NCI-H128 (cell line): ENCODE measurements around the gene POLG.

Source experiments
- DNase-seq: peaks from one replicate; lab custom pipeline; 2025; ENCODE audit not compliant: unreplicated experiment; lab: John Stamatoyannopoulos, UW

Gene POLG

DNA sequence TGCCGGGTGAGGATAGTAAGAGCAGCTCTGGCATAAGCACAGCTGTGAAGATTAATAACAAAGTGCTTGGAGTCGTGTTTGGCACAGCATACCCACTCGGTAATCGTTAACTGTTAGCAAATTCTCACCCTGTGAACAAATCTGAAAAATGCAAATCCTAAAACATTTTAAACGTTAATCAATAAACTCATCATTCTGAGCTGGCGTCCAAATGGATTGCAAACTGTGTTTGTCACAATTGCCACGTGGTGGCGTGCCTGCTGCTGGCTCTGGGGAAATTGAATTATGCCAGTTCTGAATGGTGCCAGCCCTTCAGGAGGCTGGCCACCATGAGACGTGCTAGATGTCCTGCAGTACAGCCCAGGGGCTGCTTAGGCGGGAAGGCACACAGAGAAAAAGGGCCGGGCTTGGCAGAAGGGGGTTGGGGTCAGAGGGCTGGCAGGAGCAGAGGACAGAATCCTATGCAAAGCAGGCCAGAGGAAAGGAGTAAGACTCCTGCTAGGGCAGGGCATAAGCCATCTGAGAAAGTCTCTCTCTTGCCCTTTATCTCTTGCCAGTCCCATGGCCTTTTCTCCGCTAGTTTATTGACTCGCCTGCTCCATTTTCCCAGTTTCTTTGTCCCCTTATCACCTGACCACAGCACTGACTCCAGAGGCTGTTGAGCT, 22.1 kb upstream of the POLG start:
- peak; percentile 38 for DNase-seq

DNA sequence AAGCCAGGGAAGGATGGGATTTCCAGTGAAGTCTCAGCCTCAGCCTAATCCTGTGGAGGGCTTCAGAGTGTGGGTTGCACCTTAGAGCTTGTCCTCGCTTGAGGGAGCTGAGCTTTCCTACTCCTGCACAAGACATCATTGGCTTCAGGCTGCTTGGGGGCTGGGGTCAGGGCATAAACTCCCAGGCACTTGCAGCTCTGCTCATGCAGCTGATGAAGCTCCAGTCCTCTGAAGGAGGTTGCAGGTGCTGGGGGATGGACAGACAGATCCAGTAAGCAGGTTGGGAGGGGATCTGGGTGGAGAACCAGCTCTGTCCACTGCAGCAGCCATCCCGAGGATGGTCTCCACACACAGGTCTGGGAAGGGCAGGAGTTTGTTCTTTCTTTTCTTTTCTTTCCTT, 19.4 kb upstream of the POLG start:
- no peak for DNase-seq

DNA sequence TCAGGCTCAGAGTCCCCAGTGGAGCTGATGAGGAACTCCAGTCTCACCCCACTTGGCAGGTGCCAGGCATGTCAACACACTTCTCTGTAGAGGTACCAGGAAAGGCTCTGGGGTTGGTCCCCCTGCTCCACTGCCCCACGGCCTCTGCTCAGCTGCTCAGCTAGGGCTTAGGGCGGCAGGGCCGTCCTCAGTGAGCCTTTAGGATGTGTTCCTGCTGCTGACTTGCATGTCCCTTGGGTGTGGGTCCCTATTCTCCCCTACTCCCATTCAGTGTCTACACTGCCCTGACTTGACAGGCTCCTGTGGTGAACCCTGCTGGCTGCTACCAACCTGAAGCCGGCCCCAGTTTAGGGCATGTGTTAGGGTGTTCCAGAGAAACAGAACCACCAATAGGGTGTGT, 17.9 kb upstream of the POLG start:
- no peak for DNase-seq

DNA sequence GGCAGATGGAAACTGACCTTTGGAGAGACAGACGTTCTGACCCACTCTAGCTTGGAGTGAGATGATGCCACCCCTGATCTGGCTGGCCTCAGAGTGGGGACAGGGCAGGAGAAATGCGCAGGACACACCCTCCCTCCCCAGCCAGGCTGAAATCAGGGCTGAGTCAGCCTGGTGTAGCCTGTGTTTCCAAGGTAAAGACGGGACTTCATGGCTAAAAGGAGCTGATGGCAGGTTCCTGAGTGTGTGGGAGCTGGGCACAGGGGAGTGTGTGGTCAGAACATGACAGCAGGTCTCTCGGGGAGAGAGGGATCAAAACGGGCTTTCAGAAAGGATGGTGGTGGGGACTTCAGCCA, 14.6 kb upstream of the POLG start:
- no peak for DNase-seq

DNA sequence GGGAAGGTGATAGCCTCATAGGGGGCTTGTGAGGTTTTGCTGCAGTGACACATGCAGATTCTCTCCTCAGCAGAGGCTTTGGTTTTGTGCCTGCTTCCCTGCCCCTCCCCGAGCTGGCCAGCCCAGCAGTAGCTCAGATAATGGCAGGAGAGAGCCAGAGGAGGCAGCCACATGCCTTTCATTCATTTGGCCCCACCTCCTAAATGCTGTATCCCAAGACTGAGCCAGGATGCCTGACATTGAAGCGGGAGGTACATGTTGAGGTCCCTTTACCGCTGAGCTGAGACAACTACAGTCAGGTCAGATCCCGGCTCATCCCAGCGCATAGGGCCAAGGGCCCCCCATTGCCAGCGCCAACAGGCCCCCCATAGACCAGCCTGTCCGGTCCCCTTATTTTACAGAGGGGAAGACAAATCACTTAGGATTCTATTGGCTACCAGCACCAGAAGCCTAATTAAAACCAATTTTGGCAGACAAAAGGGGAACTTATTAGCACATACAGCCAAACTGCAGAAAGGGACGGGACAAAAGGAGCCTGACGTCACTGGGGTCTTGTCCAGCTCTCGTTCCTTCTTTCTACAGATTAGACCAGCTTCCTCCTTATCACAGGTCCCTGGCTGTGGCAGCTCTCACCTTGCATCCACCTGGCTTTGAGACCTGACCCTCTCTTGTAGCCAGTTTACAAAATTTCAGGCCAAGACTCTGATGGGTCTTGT, 12.1 kb upstream of the POLG start:
- no peak for DNase-seq

DNA sequence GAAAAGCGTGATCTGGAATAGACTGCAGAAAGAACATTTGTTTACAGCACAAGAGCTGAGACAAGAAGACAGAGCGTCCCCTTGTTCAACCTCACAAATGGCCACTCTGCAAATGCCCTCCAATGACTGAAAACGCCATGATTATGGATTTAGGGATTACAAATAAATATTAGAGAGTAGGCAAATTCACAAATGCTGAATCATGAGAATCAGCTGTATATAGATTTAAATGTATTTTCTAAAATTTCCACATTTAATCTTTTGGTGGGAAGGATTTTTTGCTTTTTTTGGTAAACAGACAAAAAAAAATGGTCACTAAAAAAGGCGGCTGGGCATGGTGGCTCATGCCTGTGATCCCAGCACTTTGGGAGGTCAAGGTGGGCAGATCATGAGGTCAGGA, 10.6 kb upstream of the POLG start:
- DNase-seq, result no peak

DNA sequence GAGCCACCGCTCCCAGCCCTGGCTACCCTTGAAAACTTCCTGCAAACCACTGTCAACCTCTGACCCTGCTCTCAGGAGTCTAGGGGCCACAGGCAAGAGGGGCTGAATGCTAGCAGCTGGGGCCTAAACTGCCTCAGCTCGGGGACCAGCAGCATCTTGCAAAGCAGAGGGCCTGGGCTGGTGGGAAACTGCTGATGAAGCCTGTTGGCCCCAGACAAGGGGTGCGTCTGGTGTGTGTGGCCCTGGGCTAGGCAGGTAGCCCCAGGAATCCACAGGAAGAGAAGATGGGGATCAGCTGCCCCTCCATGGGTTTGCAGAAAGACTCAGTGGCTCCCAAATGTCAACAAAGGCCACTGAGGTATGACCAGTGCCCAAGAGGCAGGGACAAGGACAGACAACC, 8.2 kb upstream of the POLG start:
- DNase-seq, result no peak

DNA sequence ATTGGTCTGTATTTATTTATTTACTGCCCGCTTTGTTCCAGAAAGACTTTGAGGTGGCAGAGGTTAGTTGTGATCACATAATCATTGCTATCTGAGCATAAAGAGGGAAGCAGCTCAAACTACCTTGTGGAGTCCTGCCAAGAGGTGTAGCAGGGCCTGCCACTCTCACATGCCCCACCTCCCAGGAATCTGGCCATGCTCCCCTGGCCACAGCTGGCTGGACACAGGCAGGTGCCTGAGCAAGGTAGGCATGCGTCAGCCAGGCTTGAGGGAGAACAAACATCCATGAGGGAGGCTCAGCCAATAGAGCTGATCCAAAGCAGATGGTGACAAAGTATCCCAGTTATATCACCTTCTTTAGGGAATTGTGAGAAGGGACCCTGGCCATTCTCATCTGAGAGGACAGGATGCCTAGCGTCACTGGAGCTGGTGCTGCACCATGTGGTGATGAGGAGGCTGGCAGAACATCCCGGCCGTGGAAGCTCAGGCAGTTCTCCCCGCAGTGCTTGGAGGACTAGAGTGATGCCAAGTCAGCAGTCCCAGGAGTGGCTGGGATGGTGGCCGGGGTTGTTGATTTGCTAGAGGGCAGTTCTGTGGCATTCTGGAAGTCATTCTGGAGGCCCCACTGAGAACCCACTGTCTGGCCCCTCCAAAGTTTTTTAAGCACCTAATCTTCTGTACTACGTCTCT, 6.8 kb upstream of the POLG start:
- DNase-seq, result no peak

DNA sequence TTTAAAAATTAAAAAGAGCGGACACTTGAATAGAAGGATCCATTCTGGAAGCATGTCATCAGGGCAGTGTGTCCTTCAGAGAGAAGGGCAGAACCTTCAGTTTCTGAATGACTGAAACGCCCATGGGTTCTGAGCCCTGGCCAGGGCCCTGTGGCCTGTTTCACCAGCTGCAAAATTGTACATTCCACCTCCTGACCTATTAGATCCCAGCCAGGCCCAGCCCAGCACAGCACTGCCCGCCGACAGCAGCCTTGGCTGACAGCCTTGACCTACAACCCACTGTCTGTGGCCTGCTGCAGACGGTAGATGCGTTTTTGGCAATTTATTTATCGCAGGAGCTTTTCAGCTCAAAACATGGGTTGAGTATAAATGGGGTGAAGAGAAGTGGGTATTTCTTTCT, 5.9 kb upstream of the POLG start:
- DNase-seq, result no peak

DNA sequence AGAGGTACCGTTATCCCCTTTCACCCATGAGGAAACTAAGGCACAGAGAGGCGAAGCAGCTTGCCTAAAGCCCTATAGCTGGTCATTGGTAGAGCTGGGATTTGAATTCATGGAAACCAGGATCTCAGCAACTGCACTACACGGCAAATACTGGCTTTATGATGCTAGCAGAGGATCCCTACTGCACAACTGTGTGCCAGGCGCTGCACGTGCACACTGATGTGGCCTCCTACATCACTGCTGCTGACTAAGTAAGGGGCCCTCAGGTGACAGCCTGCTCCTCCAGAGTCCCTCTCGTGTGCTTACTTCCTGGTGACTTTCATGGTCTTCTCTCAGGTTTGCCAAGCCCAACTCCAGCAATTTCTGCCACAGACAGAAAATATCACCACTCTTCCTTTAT, 3.4 kb upstream of the POLG start:
- DNase-seq, result no peak

DNA sequence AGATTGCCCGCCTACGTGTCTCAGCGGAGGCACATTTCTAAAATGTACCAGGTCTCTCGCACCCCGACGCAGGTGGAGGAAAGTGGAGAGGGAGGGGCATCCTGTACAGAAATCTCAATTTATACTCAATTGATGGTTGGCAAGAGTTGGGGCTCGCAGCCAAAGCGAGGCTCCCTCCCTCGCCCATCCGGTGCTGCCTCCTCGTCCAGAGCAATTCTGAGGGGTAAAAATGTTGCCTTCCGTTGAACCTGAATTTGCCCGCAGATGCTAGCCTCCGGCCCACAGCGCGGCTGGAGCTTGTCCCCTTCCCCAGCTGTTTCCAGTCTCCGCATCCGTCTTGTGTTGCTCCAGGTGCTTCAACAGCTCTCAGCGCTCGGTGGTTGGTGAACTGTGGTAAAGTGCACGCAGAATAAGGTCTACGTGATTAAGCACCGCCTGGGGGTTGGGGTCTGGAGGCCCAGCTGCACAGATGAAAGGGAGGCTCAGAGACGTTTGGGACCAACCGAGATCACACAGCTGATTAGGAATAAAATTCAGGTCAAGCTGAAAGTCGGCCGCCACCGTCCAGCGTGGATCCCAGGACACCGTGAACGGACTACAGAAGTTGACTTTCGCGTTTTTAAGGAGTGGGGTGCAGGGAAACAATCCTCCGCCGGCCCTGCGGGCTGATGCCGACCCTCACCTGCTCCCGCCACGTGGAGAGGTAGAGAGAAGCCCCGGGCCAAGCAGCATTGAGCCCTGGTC, 846 bp upstream of the POLG start:
- peak; percentile 59 for DNase-seq

DNA sequence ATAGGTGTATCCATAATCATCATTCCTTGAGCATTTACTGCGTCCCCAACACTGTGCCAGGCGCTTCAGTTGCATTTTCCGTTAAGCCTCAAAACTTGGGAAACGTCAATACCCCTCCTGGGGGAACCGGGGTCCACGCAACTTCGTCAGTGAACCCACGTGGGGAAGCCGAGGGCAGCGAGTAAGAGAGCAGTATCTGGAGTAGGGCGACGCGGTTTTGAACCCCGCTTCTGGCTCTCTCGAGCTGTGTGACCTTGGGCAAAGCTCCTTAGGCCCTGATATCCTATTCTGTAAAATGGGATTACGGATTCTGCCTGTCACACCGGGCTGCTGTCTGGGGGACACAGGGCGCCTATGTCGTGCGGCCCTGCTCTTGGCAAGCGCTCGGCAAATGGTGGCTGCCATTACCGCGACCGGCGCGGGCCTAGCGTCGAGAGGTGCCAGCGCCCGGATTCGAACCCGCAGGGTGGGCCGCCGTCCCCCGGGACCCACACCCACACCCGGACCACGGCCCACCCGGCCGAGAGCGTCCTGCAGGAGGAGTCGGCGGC, 590 bp downstream of the POLG start:
- DNase-seq, result no peak

DNA sequence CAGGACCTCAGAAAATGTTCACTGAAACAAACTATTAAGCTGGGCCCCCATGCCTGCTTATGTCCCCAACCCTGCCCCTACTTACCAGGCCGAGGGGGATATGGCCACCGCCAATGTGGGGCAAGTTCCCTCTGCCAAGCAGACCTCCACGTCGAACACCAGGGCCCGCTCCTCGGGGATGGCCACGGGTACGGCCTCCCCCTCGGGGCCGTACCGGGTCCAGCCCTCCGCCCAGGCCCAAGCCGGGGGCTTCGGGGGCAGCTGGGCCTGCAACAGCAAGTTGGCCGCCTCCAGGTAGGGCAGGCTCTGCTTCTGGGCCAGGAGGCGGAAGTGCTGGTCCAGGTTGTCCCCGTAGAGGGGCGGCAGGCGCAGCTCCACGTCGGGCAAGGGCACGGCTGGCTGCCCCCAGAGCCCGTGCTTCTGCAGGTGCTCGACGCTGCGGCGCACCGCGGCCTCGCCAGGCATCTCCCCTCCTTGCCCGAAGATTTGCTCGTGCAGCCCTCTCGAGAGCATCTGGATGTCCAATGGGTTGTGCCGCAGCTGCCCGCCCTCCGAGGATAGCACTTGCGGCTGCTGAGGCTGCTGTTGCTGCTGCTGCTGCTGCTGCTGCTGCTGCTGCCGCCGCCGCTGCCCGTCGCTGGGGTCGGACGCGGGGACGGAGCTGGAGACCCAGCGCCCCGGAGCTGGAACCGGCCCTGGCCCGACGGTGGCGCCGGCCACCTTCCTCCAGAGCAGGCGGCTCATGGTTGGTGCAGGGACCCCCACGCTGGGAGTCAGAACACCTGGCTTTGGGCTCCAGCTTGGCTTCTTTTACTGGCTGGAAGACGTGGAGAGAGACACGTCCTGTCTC, 1.4 kb downstream of the POLG start:
- DNase-seq, result no peak

DNA sequence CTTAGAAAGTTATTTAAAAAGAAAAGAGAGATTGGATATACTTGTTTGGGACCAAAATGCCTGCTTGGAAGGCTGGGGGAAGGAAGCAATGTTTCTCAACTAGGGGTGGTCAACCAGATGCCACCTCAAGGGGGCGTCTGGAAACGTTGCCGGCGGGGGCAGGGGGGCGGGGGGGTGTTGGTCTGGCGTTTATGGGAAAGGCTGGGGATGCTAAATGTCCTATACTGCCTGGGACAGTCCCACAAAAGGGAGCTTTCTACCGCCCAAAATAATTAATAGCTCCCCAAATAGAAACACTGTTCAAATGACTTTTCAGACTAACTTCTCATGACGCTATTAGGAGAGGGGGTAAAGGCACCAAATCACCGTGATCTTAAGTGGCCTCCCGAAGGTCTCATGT, 2.2 kb downstream of the POLG start:
- DNase-seq, result no peak

DNA sequence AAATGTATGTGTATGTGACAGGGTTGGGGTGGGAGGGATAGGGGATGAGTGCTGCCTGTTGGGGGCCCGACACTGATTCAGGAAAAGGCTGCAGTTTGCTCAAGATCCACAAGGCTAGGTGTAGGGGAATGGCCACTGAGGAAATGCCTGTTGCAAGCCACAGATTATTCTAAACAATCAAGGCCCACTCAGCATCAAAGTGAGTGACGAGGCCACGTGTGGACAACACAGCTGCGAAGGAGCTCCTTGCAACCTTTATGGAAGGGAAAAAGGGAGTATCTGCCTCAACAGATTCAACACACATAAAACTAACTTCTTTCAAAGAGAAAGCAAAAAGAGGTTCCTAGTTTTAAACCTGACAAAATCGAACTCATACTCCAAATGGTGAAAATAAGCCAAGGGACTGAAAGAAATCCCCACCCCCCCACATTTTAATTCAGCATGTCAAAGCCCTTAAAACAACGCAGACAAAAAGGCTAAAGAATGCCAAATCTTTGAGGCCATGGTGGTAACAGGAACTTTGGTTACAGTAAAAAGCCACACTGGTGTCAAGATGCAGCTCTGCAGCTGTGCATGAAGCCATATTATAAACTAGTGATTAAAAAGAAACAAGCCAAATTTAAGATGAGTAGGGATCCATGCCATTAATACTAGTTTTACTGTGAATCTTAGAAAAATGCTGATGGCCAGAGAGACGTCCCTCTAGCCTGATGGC, 3.6 kb downstream of the POLG start:
- no peak for DNase-seq

DNA sequence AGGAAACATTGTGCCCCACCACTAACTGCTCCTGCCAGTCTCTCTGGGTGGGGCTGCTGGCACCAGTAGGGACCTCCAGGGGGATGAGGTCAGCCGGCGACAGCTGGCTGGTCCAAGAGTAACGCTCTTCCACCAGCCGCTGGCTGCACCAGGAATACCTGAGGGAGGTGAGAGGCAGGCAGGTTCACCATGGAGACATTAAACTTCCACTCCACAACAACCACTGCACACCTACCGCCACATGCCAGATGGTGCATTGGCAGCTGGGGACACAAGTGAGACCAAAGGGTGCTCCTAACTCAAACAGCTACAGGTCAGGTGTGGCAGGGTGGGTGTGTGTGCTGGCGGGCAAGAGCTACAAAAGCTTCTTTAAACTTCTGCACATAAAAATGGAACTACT, 4.5 kb downstream of the POLG start:
- DNase-seq, result no peak

DNA sequence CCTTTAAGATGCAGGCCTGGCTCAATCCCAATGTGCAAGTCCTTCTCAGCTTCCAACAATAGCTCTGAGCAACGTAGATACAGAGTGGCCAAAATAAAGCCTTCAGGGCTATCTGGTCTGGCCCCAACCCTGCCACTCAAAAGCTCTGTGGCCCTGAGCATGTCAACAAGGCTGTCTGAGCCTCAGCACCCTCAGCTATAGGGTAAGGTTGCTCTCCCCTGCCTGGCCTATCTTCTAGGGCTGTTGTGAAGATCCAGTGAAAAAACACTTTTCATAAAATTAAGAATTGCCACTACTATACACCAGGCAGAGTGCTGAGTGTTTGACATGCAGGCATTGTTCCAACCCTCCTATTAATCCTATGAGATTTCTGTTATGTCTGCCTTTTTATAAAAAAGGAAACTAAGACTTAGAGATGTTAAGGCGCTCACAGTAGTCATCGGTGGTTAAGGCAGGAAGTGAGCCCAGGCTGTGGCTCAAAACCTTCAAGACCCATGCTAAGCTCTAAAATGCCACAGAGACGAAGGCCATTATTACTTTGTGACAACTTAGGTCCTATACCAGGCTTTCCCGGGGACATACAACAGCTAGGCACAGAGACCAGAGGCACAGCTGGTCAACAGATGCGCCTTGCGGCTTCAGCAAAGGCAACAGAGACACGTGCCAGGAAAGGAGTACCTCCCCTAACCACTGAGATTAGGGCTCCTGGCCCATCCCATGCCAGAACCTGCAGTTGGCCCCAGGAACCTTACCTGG, 5.1 kb downstream of the POLG start:
- no peak for DNase-seq

DNA sequence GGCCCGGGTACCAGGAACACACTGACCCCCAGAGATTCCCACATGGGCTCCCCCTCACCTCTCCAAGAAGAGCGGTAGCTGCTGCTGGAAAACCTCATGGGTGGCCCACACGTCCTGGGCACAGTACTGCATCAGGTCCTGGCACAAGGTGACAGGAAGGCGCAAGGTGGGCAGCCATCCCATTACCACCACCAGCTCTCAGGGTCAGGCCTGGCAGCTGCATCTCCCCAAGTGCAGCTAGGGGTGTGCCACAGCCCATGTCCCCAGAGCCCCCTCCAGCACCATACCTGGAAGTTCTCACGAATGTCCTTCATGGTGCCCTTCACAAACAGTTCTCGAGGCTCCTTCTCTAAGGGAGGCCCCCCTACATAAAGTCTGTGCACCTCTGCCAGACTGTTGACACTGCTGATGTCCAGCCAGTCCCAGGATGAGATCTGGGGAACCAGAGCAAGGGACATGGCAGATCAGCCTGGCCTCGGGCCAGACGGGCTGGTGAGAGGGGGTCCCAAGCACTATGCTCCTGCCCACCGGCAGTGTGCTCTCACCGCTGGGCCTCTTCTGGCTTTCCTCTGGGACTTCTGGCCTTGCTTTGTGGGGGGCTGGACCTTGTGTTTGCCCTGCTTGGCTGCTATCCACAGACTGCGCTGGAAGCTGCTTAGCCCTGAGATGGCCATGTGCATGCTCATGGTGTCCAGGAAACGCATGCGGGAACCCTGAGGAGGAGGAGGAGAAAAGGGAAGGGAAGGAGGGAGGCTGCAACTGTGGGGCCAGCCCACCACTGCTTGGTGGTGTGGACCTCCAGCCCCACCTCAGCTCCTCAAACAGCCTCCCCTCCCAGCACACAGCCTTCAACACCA, 6.0 kb downstream of the POLG start:
- no peak for DNase-seq
